Ecto neural progenitor cell (in vitro differentiated cells): Measurements from ENCODE around the gene ST8SIA4.
"Not testable (repeated sequence)": the region's sequence is repeated elsewhere in the genome, so short reads cannot be mapped to it uniquely, and the experiment has no call there.

Experiments
- DNase-seq: peaks from one replicate; pipeline ENCODE4 v3.0.0-alpha.2; 2018; ENCODE audit warnings: low spot score

The ST8SIA4 gene

DNA sequence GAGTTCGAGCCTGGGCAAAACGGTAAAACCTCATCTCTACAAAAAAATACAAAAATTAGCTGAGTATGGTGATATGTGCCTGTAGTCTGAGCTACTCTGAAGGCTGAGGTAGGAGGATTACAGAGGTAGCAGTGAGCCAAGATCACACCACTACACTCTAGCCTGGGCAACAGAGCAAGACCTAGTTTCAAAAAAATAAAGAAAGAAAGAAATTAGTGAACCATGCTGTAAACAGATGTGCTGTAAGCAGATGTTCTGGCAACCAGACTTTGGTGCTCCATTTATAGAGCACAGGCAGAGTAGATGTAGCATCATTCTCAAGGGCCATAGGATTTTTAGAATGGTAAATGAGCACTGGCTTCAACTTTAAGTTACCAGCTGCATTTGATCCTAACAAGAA is 115.4 kb downstream of the ST8SIA4 start:
- DNase-seq, result no peak

- DNase-seq, result not testable (repeated sequence)
Measured at GRCh38 chr5:100785536-100785935, 117.5 kb downstream of the ST8SIA4 start.

GRCh38 chr5:100780376-100780870 is 122.7 kb downstream of the ST8SIA4 start:
- no peak for DNase-seq

DNA sequence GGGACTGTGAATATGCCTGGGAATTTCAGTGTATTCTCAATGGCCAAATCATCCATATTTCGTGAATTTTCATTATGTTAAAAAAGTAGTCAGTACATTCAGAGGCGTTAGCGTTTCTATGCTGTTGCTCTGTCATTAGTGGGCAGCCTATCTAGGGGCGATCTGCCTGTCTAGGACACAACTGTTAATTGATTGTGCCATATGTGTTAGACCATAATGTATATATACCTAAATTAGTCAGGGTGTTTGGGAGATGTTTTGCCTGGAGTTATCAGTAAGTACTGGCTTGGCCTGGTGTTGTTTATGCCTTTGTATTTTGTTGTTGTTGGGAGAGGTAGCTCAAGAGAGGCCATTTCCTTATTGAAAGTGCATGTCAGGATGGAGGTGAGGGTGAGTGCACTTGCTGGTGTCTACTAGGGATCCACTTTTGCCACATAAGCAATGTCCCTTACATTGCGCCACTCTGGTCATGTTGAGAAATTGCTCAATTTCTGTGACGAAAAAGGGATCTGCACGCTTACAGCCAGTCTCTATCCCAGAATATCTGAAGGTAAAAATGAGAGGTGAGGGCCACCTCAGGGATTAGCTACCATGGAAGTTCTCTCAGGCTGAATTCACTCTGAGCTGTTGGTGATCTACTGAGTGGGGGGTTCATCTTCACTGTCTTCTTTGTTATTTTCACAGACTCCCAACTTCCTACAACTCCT is 123.3 kb downstream of the ST8SIA4 start:
- no peak for DNase-seq

GRCh38 chr5:100777680-100778300 is 125.3 kb downstream of the ST8SIA4 start:
- DNase-seq, result no peak

- DNase-seq, result no peak
Measured at GRCh38 chr5:100775533-100775855, 127.6 kb downstream of the ST8SIA4 start.

GRCh38 chr5:100772548-100772947 is 130.5 kb downstream of the ST8SIA4 start:
- no peak for DNase-seq

DNA sequence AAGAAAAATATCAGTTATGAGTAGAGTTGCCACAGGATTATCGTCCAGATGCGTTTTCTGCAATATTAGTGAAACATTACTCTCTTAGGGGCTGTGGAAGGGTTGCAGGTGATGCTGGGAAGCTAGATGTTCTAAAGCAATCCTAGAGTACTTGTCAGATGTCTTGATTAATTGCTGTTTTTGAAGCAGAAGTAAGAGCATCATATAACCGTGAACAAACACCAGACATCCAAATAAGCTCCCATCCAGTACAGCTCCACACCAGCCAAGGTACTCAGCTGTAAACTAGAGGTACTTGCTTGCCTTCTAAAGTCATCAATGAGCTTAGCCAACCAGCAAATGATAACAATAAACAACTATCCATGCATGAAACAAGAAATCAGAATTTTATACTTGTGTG is 131.1 kb downstream of the ST8SIA4 start:
- DNase-seq, result no peak

DNA sequence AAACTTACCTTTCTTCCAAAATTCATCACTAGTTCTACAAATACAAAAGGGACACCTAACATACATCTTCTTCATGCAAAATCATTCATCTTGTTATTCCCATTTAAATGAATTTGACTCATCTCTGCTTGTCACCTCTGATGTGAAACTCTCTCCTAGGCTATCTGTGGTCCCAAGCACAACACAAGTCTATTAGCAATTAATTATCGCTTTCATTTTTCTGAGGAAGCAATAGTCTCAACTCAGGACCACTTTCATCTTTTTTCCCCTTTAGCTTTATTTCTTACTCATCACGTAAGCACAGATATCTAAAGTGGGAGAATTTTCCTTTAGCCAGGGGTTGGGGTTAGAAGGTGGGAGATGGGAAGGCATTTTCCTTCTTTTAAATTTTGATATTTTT is 131.9 kb downstream of the ST8SIA4 start:
- DNase-seq, result no peak

GRCh38 chr5:100768221-100768620 is 134.9 kb downstream of the ST8SIA4 start:
- no peak for DNase-seq

- DNase-seq, result no peak
Measured at GRCh38 chr5:100762995-100763394, 140.1 kb downstream of the ST8SIA4 start.

DNA sequence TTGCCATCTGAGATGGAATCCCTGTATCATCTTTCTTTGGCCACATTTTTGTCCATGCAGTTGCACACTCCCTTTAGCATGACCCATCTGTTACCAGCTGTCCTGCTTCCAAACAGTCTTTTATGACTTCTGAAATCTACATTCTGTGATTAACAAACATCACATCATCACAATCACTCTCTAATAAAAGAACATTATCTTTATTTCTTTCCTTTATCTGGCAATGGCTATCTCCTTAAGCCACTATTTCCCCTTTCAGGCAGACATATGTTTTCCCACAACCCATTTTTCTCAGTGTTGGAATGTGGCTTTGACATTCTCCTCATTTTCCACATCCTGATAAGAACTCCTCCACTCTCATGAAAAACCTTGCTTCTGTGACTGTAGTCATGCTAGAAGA is 141.0 kb downstream of the ST8SIA4 start:
- DNase-seq, result no peak

DNA sequence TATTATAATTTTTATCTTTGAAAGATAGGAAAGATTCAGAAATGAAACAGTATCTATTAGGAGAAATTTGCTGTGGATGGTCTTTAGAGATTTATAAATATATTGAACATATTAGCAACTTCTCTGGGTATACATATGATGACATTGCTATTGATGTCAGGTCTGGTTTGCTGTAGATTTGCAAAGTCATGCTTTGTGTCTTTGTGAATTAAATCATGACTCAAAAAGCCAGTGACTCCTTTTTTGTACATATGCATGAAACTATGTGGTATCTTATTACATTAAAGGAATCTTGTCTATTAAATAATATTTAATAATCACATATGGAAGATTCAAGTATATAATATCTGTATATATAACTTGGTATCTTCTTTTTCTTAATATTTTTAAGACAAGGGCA is 141.9 kb downstream of the ST8SIA4 start:
- DNase-seq, result no peak

DNA sequence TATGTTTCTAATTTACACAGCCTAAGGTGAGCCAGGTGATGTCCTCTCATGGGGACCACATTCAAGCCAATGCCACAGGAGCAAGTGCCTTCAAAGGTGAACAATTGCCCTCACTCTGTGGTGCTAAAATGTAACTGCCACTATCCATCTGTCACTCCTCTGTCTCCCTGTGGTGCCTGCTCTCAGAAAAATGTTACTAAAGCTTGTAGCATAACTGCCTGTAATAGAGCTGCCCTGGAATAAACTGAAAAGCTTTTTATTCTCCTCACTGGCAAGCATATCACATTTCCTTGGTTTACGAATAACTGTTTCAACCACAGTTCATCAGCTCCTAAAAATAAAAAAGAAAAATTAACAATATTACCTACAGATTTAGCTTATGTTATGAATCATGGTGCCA is 142.4 kb downstream of the ST8SIA4 start:
- DNase-seq, result no peak

GRCh38 chr5:100758780-100759179 is 144.3 kb downstream of the ST8SIA4 start:
- DNase-seq, result no peak

- DNase-seq, result no peak
Measured at GRCh38 chr5:100758306-100758705, 144.8 kb downstream of the ST8SIA4 start.

DNA sequence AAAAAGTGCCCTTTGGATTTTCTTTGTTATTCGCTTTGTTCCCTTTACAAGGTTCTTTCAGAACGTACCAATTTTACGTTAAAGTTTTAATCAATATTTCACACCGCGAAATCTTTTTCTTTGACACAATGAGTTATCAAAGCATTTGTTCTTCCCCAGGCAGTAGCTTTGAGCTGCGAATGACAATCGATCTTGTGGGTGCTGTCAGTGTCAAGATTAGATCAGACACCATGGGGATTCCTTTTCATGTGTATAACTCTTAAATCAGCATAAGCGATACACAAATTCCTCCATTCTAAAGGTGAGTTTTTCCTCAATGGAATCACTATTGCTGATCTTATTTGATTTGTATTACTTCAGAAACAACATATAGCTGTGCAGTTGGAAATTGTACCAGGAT is 145.5 kb downstream of the ST8SIA4 start:
- no peak for DNase-seq
